T-helper 1 cell treated with Interleukin-12 subunit alpha and Interleukin-12 subunit beta and Interleukin-4 antibody, amounts not matched to agents 30 ng/mL and 1 ng/mL, for 36 hours (primary cell): ENCODE measurements around the gene OR8G5. TPM values are rescaled to one million over a fixed set of nuclear protein-coding genes. Genes with fewer than 3 reads are reported as not detected.

ENCODE experiments used
- intact Hi-C: fragments of 100-400 bp; cut with micrococcal nuclease; formaldehyde crosslinking; loops from one replicate; pipeline ENCODE4 v1.15.1; 2024
- total RNA-seq: library from RNA; stranded (reverse); gene quantifications from 2 replicates; pipeline ENCODE4 v1.2.3, GENCODE V29; 2022

OR8G5 gene
- total RNA-seq, 1 donor from 2014 or later, result not detected

- intact Hi-C loops, result no loop called here
Observed at GRCh38 chr11:124285610-124286344, 29.6 kb downstream of the OR8G5 start.

GRCh38 chr11:124294687-124295086 lies 38.5 kb downstream of the OR8G5 start:
- intact Hi-C loops, result no loop called here

- intact Hi-C loops, result no loop called here
Observed at GRCh38 chr11:124296016-124296415, 39.8 kb downstream of the OR8G5 start.

- intact Hi-C loops, result no loop called here
Observed at GRCh38 chr11:124297921-124298320, 41.7 kb downstream of the OR8G5 start.

- intact Hi-C loops, result no loop called here
Observed at GRCh38 chr11:124301548-124301947, 45.4 kb downstream of the OR8G5 start.

GRCh38 chr11:124302347-124303125 lies 46.4 kb downstream of the OR8G5 start:
- intact Hi-C loops, result no loop called here

GRCh38 chr11:124307093-124307492 lies 50.9 kb downstream of the OR8G5 start:
- intact Hi-C loops, result no loop called here

GRCh38 chr11:124310721-124311120 lies 54.5 kb downstream of the OR8G5 start:
- intact Hi-C loops, result no loop called here

- intact Hi-C loops, result no loop called here
Observed at GRCh38 chr11:124311269-124311668, 55.1 kb downstream of the OR8G5 start.

GRCh38 chr11:124311670-124312069 lies 55.5 kb downstream of the OR8G5 start:
- intact Hi-C loops, result no loop called here

GRCh38 chr11:124313131-124313530 lies 57.0 kb downstream of the OR8G5 start:
- intact Hi-C loops, result no loop called here

GRCh38 chr11:124313849-124314248 lies 57.7 kb downstream of the OR8G5 start, which contains the start of gene OR8D1:
Gene OR8D1 (minus strand): TSS chr11:124313949. CDS start chr11:124310766, 3,183 bp downstream.
- intact Hi-C loops, result no loop called here

GRCh38 chr11:124315052-124315451 lies 58.9 kb downstream of the OR8G5 start:
- intact Hi-C loops, result no loop called here

Other genes starting within 250 kb of the OR8G5 start
- gene OR10G4, start 243.4 kb upstream of the OR8G5 start, total RNA-seq, result not detected in 2 replicates
- gene OR10G9, start 233.4 kb upstream of the OR8G5 start, total RNA-seq, result not detected in 2 replicates
- not detected in 2 replicates for gene OR10G8, start 229.6 kb upstream of the OR8G5 start, total RNA-seq
- gene OR10G7, start 215.1 kb upstream of the OR8G5 start, total RNA-seq, result not detected in 2 replicates
- 9.5 and 11.0 TPM in 2 replicates for gene VWA5A, start 140.9 kb upstream of the OR8G5 start, total RNA-seq
- gene OR10D3, start 73.0 kb upstream of the OR8G5 start, total RNA-seq, result not detected in 2 replicates
- gene OR8G1, start 15.3 kb upstream of the OR8G5 start, total RNA-seq, result not detected in 2 replicates
- not detected in 2 replicates for gene OR8D1, start 57.6 kb downstream of the OR8G5 start, total RNA-seq
- not detected in 2 replicates for gene OR8D2, start 63.8 kb downstream of the OR8G5 start, total RNA-seq
- gene OR8B2, start 128.1 kb downstream of the OR8G5 start, total RNA-seq, result not detected in 2 replicates
- gene OR8B3, start 142.6 kb downstream of the OR8G5 start, total RNA-seq, result not detected in 2 replicates
- gene OR8B4, start 168.5 kb downstream of the OR8G5 start, total RNA-seq, result not detected in 2 replicates
- gene OR8B8, start 189.3 kb downstream of the OR8G5 start, total RNA-seq, result not detected in 2 replicates